Measurements from ENCODE around the gene RNASE4.

- TF ChIP-seq, protein P1, sequence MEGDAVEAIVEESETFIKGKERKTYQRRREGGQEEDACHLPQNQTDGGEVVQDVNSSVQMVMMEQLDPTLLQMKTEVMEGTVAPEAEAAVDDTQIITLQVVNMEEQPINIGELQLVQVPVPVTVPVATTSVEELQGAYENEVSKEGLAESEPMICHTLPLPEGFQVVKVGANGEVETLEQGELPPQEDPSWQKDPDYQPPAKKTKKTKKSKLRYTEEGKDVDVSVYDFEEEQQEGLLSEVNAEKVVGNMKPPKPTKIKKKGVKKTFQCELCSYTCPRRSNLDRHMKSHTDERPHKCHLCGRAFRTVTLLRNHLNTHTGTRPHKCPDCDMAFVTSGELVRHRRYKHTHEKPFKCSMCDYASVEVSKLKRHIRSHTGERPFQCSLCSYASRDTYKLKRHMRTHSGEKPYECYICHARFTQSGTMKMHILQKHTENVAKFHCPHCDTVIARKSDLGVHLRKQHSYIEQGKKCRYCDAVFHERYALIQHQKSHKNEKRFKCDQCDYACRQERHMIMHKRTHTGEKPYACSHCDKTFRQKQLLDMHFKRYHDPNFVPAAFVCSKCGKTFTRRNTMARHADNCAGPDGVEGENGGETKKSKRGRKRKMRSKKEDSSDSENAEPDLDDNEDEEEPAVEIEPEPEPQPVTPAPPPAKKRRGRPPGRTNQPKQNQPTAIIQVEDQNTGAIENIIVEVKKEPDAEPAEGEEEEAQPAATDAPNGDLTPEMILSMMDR (conservative IDR thresholded peaks at IDR 0.05), result no peak
- no peak for TF ChIP-seq ZFX (IDR thresholded peaks at IDR 0.05)
Observed at GRCh38 chr14:20661197-20661596, 23.2 kb upstream of the RNASE4 start.
